ENCODE results near the gene DSG2. TPM values are rescaled to one million over a fixed set of nuclear protein-coding genes. Genes with fewer than 3 reads are reported as not detected.
A peak's percentile ranks its signal among the peaks of the same experiment; 100 is the strongest.

DSG2 gene
- total and polyA plus RNA-seq, 7 donors = 1.8 to 92.4 (median 3.6) TPM

DNA sequence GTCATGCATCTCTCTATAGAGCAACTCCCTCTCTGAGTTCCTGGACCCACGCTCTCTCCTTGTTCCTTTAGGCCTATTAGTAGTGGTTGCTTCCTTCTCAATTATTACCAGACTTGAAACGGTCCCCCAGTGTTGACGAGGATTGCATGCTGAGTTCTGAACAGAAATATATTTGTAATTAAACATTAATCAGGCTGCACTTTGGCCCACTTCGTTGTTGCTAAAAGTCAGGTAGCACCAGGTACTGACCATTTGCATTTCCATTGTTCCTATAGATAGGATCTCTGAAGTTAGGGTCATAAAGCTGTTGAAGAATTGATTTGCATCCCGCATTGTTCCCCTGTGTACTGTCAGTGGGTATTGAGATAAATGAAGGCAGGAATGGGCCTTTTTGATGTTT, 56.8 kb downstream of the DSG2 start:
- H3K27me3 ChIP-seq = no peaks in the 10 kb centered on the region
- 45 to 72% methylated on average over 5 of the region's 5 CpGs for WGBS, 2 donors
- no peak for DNase-seq
- intact Hi-C loops (cut with DNase I) = loop anchor here (5.0 to 10.0 kb wide), 2 partner anchors 263 to 420 kb away; no protein-coding TSS in a partner anchor
- H3K4me1 ChIP-seq = no peaks in the 10 kb centered on the region
- no peaks in the 10 kb centered on the region for H3K36me3 ChIP-seq
- H3K4me3 ChIP-seq = no peak overlapping the region
- no peak overlapping the region for H3K27ac ChIP-seq
- TF ChIP-seq POLR2A (IDR thresholded peaks at IDR 0.05) = no peak
- TF ChIP-seq, protein P1, sequence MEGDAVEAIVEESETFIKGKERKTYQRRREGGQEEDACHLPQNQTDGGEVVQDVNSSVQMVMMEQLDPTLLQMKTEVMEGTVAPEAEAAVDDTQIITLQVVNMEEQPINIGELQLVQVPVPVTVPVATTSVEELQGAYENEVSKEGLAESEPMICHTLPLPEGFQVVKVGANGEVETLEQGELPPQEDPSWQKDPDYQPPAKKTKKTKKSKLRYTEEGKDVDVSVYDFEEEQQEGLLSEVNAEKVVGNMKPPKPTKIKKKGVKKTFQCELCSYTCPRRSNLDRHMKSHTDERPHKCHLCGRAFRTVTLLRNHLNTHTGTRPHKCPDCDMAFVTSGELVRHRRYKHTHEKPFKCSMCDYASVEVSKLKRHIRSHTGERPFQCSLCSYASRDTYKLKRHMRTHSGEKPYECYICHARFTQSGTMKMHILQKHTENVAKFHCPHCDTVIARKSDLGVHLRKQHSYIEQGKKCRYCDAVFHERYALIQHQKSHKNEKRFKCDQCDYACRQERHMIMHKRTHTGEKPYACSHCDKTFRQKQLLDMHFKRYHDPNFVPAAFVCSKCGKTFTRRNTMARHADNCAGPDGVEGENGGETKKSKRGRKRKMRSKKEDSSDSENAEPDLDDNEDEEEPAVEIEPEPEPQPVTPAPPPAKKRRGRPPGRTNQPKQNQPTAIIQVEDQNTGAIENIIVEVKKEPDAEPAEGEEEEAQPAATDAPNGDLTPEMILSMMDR (IDR thresholded peaks at IDR 0.05) = no peak
- TF ChIP-seq EP300 (IDR thresholded peaks at IDR 0.05) = no peak
- TF ChIP-seq POLR2AphosphoS5 (IDR thresholded peaks at IDR 0.05) = no peak
- no peaks in the 10 kb centered on the region for H3K9me3 ChIP-seq

DNA sequence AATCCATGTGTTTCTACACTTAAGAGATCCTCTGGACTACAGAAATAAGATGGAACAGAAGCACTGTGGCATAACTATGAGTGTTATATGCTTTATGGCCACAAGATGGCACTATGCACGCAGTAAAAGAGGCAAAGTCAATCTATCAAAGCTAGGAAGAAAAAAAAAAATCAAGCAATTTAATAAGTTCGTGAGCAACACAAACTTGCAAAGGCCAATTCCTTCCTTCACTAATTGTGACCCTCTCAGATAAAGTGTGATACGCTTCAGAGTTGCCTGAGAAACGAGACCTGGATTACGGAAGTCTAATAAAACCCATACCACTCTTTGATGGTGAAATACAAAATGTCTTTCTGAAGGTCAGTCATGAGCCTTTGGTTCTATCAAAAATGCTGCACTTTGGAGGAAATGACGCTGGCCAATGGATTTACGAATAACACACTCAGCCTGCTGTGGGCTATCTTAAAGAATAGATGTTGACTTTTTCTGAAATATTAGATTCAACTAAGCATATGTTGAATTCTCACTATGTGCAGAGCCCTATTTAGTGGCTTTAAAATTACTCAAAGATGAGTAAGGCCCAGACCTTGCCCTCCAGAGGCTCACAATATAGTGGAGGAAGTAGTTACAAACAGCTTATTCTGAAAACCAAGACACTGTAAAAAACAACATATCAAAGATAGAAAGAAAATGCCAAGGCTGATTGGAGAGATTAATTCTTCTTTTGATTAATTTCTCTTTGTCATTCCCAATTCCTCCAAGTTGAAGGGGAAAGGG, 58.2 kb downstream of the DSG2 start:
- Histone ChIP-seq H3K27ac (no peak overlapping the region), H3K4me1 (no peaks in the 10 kb centered on the region), H3K36me3 (no peaks in the 10 kb centered on the region), H3K9me3 (no peaks in the 10 kb centered on the region), H3K27me3 (no peaks in the 10 kb centered on the region), H3K4me3 (no peak overlapping the region)
- no peak for DNase-seq
- WGBS, 2 donors = 5 to 23% methylated on average over 7 of the region's 7 CpGs
- intact Hi-C loops (cut with DNase I) = loop anchor here (2.0 to 10.0 kb wide), 2 partner anchors 167 to 419 kb away; no protein-coding TSS in a partner anchor
- TF ChIP-seq, protein P1 (IDR thresholded peaks at IDR 0.05) = peak; percentile 37 to 75 (median 51)
- TF ChIP-seq POLR2A (IDR thresholded peaks at IDR 0.05) = no peak
- no peak for TF ChIP-seq POLR2AphosphoS5 (IDR thresholded peaks at IDR 0.05)
- TF ChIP-seq EP300 (IDR thresholded peaks at IDR 0.05) = no peak

DNA sequence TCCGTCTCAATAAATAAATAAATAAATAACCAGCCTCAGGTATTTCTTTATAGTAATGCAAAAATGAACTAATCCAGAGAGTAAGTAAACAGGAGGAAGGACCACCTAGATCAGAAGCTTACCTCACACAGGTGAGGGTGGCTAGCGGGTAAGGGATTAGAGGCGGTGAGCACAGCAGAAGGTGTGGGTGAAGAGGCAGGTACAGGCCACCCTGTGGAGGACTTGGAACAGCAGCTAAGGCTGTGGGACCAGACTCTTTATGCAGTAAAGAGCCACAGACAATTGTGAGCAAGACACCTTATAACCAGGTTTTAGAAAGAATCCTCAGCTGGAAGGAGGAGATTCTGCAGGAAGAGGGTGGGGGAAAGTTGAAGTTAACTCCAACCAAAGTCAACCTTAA, 59.5 kb downstream of the DSG2 start:
- no peaks in the 10 kb centered on the region for H3K4me1 ChIP-seq
- intact Hi-C loops (cut with DNase I) = loop anchor here (2.0 to 10.0 kb wide), 2 partner anchors 165 to 417 kb away; no protein-coding TSS in a partner anchor
- no peaks in the 10 kb centered on the region for H3K27me3 ChIP-seq
- no peak overlapping the region for H3K4me3 ChIP-seq
- no peaks in the 10 kb centered on the region for H3K9me3 ChIP-seq
- TF ChIP-seq POLR2A (IDR thresholded peaks at IDR 0.05) (no peak), POLR2AphosphoS5 (IDR thresholded peaks at IDR 0.05) (no peak), EP300 (IDR thresholded peaks at IDR 0.05) (no peak)
- TF ChIP-seq, protein P1 (IDR thresholded peaks at IDR 0.05) = no peak
- DNase-seq = no peak
- no peak overlapping the region for H3K27ac ChIP-seq
- 98 to 99% methylated on average over 3 of the region's 3 CpGs for WGBS, 2 donors
- no peaks in the 10 kb centered on the region for H3K36me3 ChIP-seq

DNA sequence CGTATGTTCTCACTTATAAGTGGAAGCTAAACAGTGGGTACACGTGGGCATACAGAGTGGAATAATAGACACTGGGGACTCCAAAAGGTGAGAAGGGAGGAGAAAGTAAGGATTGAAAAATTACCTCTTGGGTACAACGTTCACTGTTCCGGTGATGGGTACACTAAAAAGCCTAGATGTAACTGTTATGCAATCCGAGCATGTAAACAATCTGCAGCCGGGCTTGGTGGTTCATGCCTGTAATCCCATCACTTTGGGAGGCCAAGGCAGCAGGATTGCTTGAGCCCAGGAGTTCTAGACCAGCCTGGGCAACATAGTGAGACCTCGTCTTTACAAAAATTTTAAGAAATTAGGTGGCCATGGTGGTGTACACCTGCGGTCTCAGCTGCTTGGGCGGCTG, 60.6 kb downstream of the DSG2 start:
- 78 to 83% methylated on average over 9 of the region's 9 CpGs for WGBS, 2 donors

More for the DNA sequence above, 60.6 kb downstream of the DSG2 start:
- intact Hi-C loops (cut with DNase I) = loop anchor here (10.0 kb wide), 1 partner anchor 416 kb away; no protein-coding TSS in a partner anchor
- Histone ChIP-seq H3K27ac (no peak overlapping the region), H3K27me3 (no peaks in the 10 kb centered on the region), H3K9me3 (no peaks in the 10 kb centered on the region), H3K36me3 (no peaks in the 10 kb centered on the region), H3K4me1 (no peaks in the 10 kb centered on the region), H3K4me3 (no peak overlapping the region)
- TF ChIP-seq POLR2AphosphoS5 (IDR thresholded peaks at IDR 0.05) (no peak), POLR2A (IDR thresholded peaks at IDR 0.05) (no peak), EP300 (IDR thresholded peaks at IDR 0.05) (no peak)
- TF ChIP-seq, protein P1 (IDR thresholded peaks at IDR 0.05) = no peak
- DNase-seq = no peak

All from sigmoid colon (tissue), 7 donors.